ENCODE measurements around the gene MAGEA2.
"Not testable (repeated sequence)": the region's sequence is repeated elsewhere in the genome, so short reads cannot be mapped to it uniquely, and the experiment has no call there.

MAGEA2 gene

GRCh38 chrX:152753686-152754650 is at the start of gene MAGEA2:
Gene MAGEA2 (minus strand): TSS chrX:152753842. CDS start chrX:152751363, 2,479 bp downstream.
- FAIRE-seq: not testable (repeated sequence)

GRCh38 chrX:152798945-152799344 is 45.3 kb upstream of the MAGEA2 start:
- FAIRE-seq: no peak

GRCh38 chrX:152787062-152787461 is 33.4 kb upstream of the MAGEA2 start:
- FAIRE-seq: not testable (repeated sequence)

- not testable (repeated sequence) for FAIRE-seq
These were observed 16.1 kb upstream of the MAGEA2 start, which contains the start of gene MAGEA6 for GRCh38 chrX:152769549-152770289. Gene MAGEA6 (minus strand): TSS chrX:152769689. CDS start chrX:152767650, 2,039 bp downstream.

- not testable (repeated sequence) for FAIRE-seq
These were observed 12.9 kb upstream of the MAGEA2 start for GRCh38 chrX:152766562-152766961.

GRCh38 chrX:152761582-152761981 is 7.9 kb upstream of the MAGEA2 start:
- FAIRE-seq: not testable (repeated sequence)

- FAIRE-seq: not testable (repeated sequence)
These were observed 5.9 kb upstream of the MAGEA2 start for GRCh38 chrX:152759544-152759943.

GRCh38 chrX:152758918-152759317 is 5.3 kb upstream of the MAGEA2 start, which contains the start of gene CSAG3:
Gene CSAG3 (plus strand): TSS chrX:152759218.
- FAIRE-seq: not testable (repeated sequence)

- FAIRE-seq: not testable (repeated sequence)
These were observed 1.2 kb upstream of the MAGEA2 start for GRCh38 chrX:152754871-152755270.

GRCh38 chrX:152738560-152738959 is 15.1 kb downstream of the MAGEA2 start:
- FAIRE-seq: no peak

- FAIRE-seq: not testable (repeated sequence)
These were observed 17.1 kb downstream of the MAGEA2 start for GRCh38 chrX:152736528-152736927.

- FAIRE-seq: no peak
These were observed 17.7 kb downstream of the MAGEA2 start for GRCh38 chrX:152735860-152736511.

- FAIRE-seq: no peak
These were observed 18.5 kb downstream of the MAGEA2 start for GRCh38 chrX:152735101-152735500.

GRCh38 chrX:152734143-152734858 is 19.3 kb downstream of the MAGEA2 start:
- FAIRE-seq: not testable (repeated sequence)

GRCh38 chrX:152733261-152733975 is 20.2 kb downstream of the MAGEA2 start, which contains the start of the genes CSAG1 and MAGEA12:
Gene CSAG1 (minus strand): TSS chrX:152733721. CDS start chrX:152732460, 1,261 bp downstream.
Gene MAGEA12 (plus strand): TSS chrX:152733757. CDS start chrX:152736162, 2,405 bp downstream.
- no peak for FAIRE-seq

GRCh38 chrX:152725409-152725808 is 28.2 kb downstream of the MAGEA2 start:
- no peak for FAIRE-seq

GRCh38 chrX:152713815-152714787 is 39.5 kb downstream of the MAGEA2 start, which contains the start of gene MAGEA2B:
Gene MAGEA2B (plus strand): TSS chrX:152714628. CDS start chrX:152717107, 2,479 bp downstream.
- not testable (repeated sequence) for FAIRE-seq

- FAIRE-seq: not testable (repeated sequence)
These were observed 40.4 kb downstream of the MAGEA2 start for GRCh38 chrX:152713195-152713594.

GRCh38 chrX:152709173-152709572 is 44.5 kb downstream of the MAGEA2 start, which contains the start of gene CSAG2:
Gene CSAG2 (minus strand): TSS chrX:152709273. CDS start chrX:152709112, 161 bp downstream.
- FAIRE-seq: not testable (repeated sequence)

Data from endometrium (tissue), 2 donors.